Hematopoietic multipotent progenitor cell treated with erythropoietin and hydrocortisone succinate and interleukin-3 and kit ligand, for 15 days (in vitro differentiated cells): ENCODE measurements around the gene TNFAIP2.
"Not testable (repeated sequence)": the region's sequence is repeated elsewhere in the genome, so short reads cannot be mapped to it uniquely, and the experiment has no call there.

Experiments used
- DNase-seq: peaks from one replicate; pipeline ENCODE4 v3.0.0-alpha.2; 2015; ENCODE audit warnings: low spot score

TNFAIP2 gene

DNA sequence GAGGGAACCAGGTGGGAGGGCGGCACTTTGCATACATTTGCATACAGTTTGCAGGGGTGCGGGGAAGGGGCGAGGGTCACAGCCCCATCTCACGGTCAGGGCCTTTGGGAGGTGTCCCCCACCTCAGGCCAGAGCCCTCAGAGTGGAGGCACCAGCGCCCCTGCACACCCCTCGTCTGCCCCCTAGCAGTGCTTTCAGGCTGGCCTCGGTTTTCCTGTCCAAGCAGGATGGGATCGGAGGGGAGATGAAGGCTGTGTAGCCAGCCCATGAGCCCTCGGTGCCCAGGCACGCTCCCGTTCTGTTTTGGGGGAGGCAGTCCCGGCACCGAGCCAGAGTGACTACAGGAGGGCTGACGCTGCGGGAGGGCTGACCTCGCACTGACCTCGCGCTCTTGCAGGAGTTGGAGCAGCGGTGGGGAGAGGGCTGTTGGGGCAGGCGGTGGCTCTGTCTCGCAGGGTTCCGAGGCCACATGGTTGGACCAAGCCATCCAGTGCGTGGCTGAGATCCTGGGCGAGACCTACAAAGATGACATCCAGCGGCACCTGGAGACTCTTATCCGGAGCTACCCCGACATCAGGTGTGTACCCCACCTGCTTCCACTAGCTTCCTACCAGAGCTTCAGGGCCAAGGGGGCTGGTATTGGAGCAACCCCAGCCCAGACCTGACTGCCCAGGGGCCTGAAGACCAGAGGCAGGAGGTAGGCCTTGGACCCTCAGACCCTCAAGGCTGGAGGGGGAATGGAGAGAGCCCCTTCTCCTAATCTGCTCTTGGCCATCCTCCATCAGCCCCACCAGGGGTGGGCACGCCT, 15.1 kb upstream of the TNFAIP2 start:
- DNase-seq = no peak

- no peak for DNase-seq
Observed at GRCh38 chr14:103108749-103109207, 14.5 kb upstream of the TNFAIP2 start.

- no peak for DNase-seq
Observed at GRCh38 chr14:103109535-103110441, 13.5 kb upstream of the TNFAIP2 start.

DNA sequence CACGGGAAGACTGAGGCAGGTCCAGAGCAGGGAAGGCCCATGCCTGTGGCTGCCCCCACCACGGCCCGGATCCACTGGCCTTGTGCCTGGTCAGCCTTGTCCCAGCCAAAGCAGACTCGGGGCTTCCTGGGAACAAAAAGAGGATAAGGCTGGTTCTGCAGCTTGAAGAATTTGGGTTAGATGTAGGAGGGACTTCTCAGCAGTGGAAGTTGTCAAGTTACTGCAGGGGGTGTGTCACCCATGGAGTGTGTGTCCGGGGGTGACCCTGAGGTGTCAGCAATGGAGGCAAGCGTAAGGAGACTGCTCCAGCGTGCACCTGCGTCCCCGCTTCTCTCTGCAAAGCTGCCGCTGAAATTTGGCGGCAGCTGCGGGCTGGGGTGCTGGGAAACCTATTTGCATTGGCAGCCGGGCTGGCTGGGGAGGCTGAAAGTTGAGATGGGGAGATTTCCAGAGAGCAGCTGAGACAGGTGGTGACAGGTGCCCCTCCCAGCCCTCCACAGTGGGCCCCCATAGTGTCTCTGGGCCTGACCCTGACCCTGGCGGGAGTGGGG, 12.5 kb upstream of the TNFAIP2 start:
- DNase-seq = no peak

DNA sequence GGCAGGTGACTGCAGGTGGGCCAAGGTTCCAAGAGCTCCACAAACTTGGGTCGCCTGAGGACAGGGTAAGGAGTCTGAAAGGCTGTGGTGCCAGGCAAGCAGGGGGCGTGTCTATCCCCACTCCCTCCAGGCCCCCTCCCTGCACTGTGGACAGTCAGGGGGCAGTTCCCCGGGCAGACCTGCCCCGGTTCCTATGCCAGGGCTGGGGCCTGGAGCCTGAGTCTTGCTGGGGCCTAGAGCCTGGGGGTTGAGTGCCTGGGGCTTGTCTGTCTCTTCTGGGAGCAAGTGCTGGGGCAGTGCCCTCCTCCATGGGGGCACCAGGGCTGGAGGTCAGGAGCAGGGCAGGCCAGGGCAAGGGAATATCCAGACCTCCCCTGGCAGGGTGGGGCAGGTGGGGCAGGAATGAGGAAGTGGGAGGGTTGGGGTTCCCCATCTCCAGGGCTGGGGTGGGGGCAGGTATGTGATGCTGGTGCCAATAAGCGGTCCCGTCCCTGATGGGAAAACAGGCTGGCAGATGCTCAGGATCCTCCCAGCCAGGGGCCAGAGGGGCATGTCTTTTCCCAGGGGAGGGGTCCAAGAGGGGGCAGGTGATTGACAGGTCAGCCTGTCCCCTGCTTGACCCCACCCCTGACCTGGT, 11.9 kb upstream of the TNFAIP2 start:
- DNase-seq = no peak

- DNase-seq = no peak
Observed at GRCh38 chr14:103112400-103113243, 10.6 kb upstream of the TNFAIP2 start.

- DNase-seq = no peak
Observed at GRCh38 chr14:103113303-103113702, 10.0 kb upstream of the TNFAIP2 start.

- no peak for DNase-seq
Observed at GRCh38 chr14:103113774-103114173, 9.5 kb upstream of the TNFAIP2 start.

DNA sequence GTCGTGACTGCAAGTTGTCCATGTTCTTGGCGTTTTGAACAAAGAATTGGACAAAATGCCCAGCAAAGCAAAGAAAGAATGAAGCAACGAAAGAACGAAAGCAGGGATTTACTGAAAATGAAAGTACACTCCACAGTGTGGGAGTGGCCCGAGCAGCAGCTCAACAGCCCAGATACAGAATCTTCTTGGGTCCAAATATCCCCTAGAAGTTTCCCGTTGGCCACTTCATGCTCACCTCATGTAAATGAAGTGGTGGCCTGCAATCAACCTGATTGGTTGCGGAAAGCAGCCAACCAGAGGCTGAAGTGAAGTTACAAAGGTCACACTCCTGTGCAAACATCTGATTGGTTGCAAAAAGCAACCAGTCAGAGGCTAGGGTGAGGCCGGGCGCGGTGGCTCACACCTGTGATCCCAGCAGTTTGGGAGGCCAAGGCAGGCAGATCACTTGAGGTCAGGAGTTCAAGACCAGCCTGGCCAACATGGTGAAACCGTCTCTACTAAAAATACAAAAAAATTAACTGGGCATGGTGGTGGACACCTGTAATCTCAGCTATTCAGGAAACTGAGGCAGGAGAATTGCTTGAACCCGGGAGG, 8.1 kb upstream of the TNFAIP2 start:
- not testable (repeated sequence) for DNase-seq

DNA sequence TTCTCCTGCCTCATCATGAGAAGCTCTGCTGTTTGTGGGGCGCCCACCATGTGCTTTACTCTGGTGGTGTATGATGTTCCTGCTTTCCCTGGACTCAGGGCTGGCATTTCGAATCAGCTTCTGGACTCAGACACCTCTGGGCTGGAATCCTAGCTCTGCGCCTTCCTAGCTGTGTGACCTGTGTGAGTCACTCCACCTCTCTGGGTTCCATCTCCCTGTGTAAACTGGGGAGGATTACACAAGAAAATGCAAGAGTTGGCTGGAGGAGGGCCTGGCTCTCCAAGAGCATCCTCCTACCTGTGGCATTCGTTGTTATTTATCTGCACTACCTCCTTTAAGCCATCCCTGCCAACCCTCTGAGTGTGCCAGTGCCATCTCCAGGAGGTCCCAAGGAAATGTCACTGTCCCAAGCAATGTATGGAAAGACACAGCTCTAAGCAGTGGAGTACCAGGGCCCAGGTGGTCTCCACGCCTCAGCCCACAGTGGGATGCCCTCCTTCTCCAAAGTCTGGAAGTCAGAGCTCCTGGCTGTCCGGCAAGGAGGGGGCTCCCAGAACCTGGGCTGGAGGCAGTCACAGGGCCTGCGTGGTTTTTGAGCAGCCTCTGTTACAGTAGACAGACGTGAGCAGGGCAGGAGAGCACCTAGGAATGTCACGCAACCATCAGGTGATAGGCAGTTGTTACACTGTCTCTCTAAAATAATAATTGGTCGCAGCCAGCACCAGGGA, 7.3 kb upstream of the TNFAIP2 start:
- DNase-seq = no peak

- no peak for DNase-seq
Observed at GRCh38 chr14:103116636-103117035, 6.6 kb upstream of the TNFAIP2 start.

GRCh38 chr14:103117499-103117898, 5.8 kb upstream of the TNFAIP2 start:
- DNase-seq = not testable (repeated sequence)

GRCh38 chr14:103118018-103118662, 5.1 kb upstream of the TNFAIP2 start:
- no peak for DNase-seq

DNA sequence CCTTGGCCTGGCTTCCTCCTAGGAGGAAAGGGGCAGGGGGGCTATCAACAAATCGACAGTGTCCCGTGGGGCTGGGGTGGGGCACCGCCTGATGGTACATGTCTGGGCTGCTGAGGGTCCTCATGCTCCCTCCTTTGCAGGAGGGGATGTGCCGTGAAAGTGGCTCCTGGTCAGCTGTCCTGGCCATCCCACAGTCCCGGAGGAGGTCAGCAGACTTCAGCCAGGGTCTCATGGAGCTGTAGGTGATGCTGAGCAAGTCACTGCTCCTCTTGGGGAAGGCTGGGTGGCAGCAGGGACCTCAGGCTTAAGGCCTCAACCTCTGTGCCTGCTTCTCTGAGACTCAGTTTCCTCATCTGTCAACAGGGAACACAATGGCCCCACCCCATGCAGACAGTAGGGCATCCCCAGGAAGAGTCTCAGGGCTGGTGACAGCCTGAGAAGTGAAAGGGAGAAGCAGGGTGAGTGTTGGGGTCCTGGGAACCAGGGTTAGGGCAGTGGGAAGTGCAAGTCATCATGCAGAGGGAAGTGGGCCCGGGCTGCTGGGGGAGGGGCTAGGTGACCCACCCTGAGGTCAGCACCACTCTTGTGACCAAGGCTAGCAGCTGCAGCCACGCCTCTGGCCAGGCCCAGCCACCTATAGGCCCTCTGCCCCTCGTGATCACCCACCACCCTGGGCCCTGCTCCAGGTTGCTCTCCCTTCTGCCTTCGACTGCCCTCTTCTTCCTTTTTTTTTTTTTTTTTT, 4.4 kb upstream of the TNFAIP2 start:
- no peak for DNase-seq

DNA sequence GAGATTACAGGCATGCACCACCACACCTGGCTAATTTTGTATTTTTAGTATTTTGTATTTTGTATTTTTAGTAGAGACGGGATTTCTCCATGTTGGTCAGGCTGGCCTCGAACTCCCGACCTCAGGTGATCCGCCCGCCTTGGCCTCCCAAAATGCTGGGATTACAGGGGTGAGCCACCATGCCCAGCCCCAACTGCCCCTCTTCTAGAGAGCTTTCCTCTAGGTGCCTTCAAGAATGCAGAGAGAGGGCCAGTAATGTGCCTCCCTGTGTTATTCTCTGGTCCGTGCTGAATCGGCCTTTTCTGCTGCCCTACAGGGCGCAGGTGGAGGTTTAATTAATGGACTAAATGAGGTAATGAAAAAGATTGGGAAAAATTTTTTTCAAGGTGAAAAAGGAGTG, 3.7 kb upstream of the TNFAIP2 start:
- not testable (repeated sequence) for DNase-seq

DNA sequence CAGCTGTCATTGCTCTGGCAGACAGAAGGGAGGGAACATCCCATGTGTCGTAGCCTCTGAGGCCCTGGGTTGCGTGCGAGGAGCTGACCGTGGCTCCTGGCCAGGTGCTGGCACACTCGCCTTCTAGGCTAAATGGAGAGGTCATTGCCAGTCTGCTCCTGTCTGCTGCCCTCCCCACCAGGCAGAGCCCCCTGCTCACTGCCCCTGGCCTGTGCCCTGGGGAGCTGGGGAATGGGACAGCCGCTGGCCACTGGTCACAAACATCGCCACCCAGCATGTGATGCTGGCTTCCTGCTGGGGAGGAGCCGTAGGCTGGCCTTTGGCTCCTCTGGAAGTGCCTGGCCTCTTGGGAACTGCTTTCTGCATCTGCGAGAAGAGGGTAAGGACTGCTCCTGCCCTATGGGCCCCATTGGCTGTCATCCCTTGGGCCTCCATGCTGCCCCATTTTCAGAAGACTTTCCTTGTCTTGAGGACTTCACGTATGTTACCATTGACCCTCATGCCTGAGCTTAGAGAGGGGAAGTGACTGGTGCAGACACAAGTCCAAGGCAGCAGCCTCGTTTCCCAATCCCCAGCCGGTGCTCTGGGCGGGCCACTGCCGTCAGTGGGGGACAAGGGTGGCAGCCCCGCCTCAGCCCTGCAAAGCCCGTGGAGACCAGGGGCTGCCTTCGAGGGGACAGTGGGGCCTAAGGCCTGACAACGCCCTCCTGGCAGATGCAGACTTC, 2.0 kb upstream of the TNFAIP2 start:
- DNase-seq = no peak

GRCh38 chr14:103121846-103122584, 1.2 kb upstream of the TNFAIP2 start:
- no peak for DNase-seq

GRCh38 chr14:103122585-103122946, 695 bp upstream of the TNFAIP2 start:
- DNase-seq = no peak
